GM18858 (cell line): ENCODE measurements around the gene PTTG1IP.
"Not testable (repeated sequence)": the region's sequence is repeated elsewhere in the genome, so short reads cannot be mapped to it uniquely, and the experiment has no call there.

Experiments
- ATAC-seq: cut with Tn5 transposase; IDR thresholded peaks from one replicate; pipeline ENCODE4 v1.9.1; 2021; ENCODE audit not compliant: unreplicated experiment

PTTG1IP gene, protein sequence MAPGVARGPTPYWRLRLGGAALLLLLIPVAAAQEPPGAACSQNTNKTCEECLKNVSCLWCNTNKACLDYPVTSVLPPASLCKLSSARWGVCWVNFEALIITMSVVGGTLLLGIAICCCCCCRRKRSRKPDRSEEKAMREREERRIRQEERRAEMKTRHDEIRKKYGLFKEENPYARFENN

GRCh38 chr21:44873356-44874239, at the start of gene PTTG1IP:
PTTG1IP (minus strand) TSS chr21:44873690; CDS start chr21:44873616, 74 bp downstream.
- ATAC-seq: peak; percentile 52

DNA sequence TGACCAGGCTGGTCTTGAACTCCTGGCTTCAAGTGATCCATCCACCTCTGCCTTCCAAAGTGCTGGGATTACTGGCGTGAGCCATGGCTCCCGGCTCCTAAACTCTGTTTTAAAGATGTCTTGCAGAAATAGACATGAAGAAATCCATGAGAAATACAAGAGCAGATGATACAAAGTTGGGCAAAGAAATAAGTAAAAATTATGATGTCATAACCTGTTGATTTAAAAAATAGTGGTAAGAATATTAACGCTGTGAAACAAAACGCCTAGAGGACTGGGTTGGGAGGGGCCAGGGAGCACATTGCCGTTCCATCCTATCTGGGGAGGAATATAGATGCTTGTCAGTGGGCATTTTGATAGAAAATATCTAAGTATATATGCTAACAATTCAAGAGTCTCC, 48.4 kb upstream of the PTTG1IP start:
- no peak for ATAC-seq

- no peak for ATAC-seq
Observed at GRCh38 chr21:44920694-44921604, 47.5 kb upstream of the PTTG1IP start, which contains the start of gene ITGB2. ITGB2 (minus strand) TSS chr21:44920899; CDS start chr21:44910782, 10,117 bp downstream.

GRCh38 chr21:44919913-44920693, 46.6 kb upstream of the PTTG1IP start:
- ATAC-seq: no peak

- no peak for ATAC-seq
Observed at GRCh38 chr21:44919111-44919912, 45.8 kb upstream of the PTTG1IP start.

- ATAC-seq: no peak
Observed at GRCh38 chr21:44918581-44919033, 45.1 kb upstream of the PTTG1IP start.

DNA sequence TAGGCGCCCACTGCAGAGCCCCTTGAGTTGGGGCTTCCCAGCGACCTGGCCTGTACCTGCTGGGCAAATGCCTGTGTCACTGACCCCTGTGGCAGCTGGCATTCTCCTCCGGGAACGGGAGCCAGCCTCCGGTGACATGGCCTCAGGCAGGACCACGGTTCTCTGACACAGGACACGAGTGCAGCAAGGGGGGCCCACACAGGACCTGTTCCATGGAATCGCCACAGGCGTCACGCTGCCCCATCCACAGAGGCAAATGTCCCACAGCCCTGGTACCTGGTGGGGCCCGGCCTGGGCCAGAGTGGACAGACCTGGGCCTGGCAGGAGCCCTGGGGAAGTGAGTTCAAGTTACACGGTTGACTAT, 44.6 kb upstream of the PTTG1IP start:
- no peak for ATAC-seq

- no peak for ATAC-seq
Observed at GRCh38 chr21:44917446-44918106, 44.1 kb upstream of the PTTG1IP start.

DNA sequence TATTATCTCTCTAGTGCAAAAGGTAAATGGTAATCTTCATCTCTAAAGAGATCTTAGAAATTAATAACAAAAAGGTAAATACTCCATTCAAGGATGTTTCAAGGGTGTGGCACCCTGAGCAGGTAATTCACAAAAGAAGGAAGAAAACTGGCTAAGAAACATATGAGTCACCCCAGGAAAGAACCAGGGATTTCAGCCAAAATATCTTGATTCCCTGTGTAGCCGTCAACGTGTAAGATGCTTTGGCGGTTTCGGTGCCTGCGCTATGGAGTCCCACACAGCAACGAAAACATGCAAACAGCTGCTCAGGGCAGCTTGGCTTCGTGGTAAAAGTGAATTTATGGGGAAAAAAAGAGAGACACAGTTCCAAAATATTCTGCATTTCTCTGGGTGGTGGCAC, 43.5 kb upstream of the PTTG1IP start:
- no peak for ATAC-seq

DNA sequence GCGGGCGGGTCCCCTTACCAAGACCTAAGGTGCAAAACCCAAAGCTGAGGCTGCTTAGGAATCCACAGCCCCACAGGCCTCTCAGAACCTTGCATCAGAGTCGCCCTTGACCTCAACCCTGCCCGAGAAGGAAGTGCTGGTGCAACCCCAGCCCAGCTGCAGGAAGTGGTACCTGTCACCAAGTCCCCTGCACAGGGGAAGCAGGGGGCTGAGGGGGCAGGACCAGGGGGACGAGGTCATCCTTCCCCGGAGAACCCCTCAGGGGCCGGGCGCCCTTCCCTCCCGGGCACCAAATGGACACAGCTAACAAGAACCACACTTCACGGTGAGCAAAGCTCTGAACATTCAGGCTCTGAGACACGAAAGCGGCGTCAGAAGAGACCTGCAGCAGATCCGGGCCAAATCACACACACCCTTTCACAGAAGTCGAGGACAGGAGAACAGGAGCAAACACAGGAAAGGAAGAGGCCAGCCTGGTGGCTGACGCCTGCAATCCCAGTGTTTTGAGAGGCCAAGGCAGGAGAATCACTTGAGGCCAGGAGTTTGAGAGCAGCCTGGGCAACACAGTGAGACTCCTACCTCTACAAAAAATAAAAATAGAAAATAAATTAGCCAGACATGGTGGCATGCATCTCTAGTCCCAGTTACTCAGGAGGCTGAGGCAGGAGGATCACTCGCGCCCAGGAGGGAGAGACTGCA, 40.8 kb upstream of the PTTG1IP start:
- no peak for ATAC-seq

- no peak for ATAC-seq
Observed at GRCh38 chr21:44913425-44914175, 40.1 kb upstream of the PTTG1IP start.

- ATAC-seq: not testable (repeated sequence)
Observed at GRCh38 chr21:44912506-44913412, 39.3 kb upstream of the PTTG1IP start.

GRCh38 chr21:44912158-44912473, 38.6 kb upstream of the PTTG1IP start:
- no peak for ATAC-seq

- ATAC-seq: no peak
Observed at GRCh38 chr21:44911384-44912157, 38.1 kb upstream of the PTTG1IP start.

GRCh38 chr21:44911068-44911383, 37.5 kb upstream of the PTTG1IP start:
- no peak for ATAC-seq
